ENCODE measurements around the gene IGFLR1.
A peak's percentile ranks its signal among the peaks of the same experiment; 100 is the strongest.
"Not testable (repeated sequence)": the region's sequence is repeated elsewhere in the genome, so short reads cannot be mapped to it uniquely, and the experiment has no call there.

IGFLR1 gene

DNA sequence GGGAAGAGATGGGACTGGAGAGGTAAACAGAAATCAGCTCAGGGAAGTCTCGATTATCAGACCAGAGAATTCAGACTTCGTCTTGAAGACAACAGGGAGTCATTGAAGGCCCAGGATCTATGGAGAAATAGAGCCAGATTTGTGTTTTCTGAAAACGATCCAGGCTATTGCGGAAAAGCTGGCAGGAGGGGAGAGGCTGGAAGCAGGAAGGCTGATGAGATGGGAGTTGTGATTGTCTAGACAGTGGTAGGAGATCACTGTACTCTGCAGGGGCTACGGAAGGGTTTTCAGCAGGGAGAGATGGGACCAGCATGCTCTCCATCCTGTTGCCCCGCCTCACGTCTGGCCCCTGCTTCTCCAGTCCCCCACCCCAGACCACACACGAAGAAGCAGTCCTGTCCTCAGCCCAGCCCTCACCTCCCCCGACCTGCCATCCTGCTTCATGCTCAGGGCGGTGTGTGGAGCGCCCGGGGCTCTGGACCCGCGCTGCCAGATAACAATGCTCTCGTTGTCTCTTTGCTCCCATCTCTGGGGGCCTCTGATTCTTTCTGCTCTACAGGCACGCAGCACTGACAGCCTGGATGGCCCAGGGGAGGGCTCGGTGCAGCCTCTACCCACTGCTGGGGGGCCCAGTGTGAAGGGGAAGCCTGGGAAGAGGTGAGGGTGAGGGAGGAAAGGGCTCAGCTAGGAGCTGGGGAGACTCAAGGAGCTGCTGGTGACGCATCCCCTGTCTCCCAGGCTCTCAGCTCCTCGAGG, 35.0 kb upstream of the IGFLR1 start:
- no peak for DNase-seq

DNA sequence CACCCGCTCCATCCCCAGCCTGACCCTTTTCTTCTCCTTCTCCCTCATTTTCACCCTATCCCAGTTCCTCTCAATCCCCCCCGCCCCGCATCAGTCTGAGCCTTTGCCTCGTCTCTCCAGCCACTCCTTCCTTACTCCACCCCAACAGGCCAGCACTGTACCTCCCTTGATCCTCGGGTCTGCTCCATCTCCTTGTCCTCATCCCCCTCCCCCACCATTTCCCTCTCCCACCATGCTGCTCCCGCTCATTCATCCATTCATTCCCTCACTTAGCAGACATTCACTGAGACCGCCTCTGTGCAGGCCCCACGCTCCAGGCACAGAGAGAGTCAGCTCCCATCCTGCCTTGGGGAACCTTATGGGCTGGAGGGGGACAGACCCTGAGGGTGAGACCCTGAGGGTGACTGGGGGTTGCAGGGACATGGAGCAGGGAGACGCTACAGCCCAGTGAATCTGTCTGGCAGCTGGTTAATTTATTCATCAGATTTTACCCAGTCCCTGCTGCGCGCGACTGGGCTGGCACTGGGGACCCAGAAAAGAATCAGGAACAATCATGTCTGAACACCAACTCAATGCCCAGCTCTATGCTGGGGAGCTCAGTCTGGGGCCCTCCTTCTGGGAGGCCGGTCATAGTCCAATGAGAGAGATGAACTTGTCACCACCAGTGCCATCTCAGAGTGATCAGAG, 34.0 kb upstream of the IGFLR1 start:
- no peak for DNase-seq

DNA sequence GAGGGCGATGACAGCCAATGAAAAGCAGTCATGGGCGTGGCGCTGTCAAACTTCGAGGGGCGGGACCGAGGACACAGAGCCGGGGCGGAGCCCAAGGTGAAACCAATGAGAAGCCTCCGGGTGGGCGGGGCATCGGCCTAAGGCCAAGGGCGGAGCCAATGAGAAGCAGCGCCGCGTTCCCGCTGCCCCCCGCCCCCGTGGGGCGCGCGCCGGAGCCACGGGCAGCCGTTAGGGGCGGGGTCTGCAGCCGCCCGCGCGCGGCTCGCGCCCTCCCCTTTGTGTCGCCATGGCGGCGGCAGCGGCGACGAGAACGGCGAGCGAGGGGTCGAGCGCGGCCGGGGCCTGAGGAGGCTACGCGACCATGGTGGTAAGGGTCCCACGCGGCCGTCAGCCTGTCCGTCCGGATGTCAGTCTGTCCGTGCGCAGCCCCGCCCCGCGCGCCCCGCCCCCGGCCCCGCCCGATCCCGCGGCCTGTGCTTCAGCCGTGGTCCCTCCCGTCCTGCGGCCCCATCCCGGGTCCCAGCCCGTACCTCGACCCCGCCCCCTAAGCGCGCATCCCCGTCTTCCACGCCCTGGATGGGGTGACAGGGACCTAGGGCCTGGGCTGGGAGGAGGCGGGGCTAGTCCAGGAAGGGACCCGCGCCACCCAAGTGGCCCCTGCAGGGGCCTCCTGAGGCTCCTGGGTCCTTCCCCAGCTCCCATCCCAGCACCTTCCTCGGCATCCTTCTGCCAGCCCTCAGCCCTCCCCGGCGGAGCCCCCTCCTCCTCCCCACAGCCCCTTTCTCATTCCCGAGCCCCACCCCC, 33.2 kb upstream of the IGFLR1 start, which contains the start of gene ARHGAP33:
ARHGAP33 (plus strand) TSS at position 267 of the 804 bp plus-strand sequence; CDS start at position 362, 95 bp downstream.
- DNase-seq = peak; percentile 99

GRCh38 chr19:35775046-35775297, 32.7 kb upstream of the IGFLR1 start:
- DNase-seq = no peak

GRCh38 chr19:35774274-35775045, 32.2 kb upstream of the IGFLR1 start:
- DNase-seq = no peak

DNA sequence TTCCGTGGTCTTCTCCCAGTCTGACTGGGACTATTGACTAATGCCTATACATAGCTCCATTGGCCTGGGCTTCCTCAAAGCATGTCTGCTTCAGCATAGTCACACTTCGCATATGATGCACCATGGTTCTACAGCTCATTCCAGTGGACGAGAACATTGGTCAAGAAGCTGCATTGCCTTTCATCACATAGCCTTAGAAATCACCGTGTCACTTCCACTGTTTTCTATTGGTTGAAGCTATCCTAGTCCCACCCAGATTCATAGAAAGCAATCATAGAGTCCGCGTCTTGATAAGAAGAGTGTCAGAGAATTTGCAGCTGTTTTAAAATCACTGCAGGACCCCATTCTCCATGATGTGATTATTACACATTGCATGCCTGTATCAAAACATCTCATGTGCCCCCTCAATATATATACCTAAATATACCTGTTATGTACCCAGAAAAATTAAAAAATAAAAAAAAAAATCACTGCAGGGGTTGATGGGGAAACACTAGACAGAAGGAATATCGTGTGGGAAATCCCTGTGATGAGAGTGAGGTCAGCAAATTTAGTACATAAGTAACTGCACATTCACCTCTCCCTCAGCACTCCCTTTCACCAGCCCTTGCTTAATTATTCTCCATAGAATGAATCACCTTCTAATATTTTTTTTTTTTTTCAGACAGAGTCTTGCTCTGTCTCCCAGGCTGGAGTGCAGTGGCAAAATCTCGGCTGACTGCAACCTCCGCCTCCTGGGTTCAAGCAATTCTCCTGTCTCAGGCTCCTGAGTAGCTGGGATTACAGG, 31.0 kb upstream of the IGFLR1 start:
- DNase-seq = no peak

- not testable (repeated sequence) for DNase-seq
Observed at GRCh38 chr19:35772362-35772761, 30.1 kb upstream of the IGFLR1 start.

DNA sequence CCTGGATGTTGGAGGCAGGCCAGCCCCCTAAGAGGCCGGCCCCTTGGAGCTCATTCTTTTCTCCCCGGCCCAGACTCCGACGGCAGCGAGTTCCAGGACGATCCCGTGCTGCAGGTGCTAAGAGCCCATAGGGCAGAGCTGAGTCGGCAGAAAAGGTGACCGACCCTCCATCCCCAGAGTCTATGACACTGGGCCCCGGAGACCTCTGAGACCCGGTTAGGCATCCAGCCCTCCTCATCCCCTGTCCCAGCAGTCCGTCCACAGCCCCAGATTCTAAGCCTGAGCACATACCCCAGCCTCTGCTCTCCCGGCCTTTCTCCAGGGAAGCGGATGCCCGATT, 25.8 kb upstream of the IGFLR1 start:
- DNase-seq = no peak

DNA sequence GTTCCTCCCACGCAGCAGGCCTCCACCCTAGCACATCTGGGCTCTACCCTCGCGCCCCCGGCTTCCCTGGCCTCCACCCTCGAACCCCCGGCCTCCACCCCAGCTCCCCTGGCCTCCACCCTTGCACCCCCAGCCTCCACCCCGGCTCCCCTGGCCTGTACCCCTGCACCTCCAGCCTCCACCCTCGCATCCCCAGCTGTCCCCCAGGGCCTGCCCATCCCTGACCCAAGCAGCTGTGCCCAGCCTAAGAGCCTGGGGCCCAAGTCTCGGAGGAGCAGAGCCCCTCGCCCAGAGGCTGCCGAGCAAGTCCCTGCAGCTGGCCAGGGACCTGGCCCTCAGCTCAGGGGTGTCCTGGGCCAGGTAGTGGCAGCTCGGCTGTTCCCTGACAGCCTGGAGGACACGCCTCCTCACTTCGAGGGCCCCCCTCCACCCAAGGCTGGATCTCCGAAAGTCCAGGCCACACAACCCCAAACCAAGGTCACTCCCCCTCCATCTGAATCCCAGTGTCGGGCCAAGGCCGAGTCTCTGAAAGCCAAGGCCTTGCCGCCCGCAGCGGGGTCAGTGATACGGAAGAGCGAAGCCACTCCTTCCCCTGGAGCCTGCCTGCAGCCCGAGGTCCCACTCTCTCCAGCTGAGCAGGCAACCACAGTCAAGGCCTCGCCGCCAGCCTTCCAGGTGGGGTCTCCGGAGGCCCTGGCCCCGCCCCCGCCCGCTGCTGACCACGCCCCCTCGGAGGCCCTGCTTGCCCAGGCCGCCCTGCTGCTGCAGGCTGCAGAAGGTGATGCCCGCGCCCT, 25.2 kb upstream of the IGFLR1 start:
- no peak for DNase-seq

GRCh38 chr19:35766571-35767104, 24.4 kb upstream of the IGFLR1 start:
- DNase-seq = no peak

DNA sequence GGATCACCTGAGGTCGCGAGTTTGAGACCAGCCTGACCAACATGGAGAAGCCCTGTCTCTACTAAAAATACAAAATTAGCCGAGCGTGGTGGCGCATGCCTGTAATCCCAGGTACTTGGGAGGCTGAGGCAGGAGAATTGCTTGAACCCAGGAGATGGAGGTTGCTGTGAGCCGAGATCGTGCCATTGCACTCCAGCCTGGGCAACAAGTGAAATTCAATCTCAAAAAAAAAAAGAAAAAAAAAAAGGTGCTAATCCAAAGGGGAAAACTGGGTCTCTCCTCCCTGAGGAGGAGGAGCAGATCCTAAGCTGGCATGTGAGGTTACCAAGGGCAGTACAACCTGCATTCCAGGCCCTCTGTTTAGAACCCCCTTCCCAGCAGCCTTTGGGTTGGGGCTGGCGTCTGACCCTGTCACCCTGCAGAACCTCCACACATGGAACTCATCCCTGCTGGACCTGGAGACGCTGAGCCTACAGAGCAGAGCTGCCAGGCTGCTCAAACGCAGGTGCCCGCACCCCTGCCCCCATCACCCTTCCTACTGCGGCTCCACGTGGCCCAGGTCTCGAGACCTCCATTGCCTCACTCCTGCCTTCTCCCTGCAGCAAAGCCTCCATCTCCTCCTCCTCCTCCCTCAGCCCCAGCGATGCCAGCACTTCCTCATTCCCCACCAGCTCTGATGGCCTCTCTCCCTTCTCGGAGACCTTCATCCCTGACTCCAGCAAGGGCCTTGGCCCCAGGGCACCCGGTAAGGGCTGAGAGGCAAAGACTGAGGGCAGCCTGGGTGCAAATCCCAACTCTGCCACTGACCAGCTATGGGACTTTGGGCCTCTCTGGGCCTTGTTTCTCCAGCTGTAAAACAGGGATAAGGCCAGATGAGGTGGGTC, 22.4 kb upstream of the IGFLR1 start:
- no peak for DNase-seq

DNA sequence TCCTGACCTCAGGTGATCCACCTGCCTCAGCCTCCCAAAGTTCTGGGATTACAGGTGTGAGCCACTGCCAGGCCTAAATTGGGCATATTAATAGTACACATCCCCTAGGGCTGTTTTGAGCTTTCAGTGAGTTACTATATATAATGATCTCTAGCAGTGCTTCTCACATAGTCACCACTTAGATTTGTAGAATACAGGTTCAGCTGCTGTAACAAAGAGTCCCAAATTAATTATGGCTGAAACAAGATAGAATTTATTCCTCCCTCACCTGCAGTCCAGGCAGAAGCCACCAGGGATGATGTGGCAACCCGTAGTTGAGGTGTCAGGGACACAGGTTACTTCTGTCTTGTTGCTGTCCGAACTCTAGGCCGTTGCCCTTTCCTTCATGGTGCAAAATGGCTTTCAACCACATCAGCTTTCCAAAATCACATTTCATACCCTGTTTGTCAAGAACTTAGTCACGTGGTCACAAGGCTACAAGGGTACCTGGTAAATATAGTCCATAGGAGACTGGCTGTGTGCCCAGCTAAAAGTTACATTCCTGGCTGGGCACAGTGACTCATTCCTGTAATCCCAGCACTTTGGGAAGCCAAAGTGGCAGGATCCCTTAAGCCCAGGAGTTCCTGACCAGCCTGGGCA, 18.6 kb upstream of the IGFLR1 start:
- no peak for DNase-seq

DNA sequence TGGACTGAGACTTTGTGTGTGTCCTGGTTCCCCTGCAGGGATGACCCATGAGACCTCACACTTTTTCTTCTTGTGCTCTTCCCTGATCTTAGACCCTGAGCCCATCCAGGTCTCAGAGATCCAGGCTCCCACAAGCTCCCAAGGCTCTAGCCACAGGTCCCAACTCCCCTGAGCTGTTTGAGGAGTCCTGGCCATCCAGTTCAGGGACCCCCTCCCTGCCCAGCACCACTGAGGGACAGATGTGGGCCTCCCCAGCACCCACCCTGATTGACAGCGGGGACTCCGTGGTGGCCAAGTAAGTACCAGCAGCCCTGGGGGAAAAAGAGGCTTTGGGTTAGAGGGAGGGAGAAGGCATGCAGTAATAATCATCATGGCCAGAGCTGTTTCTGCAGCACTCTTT, 17.4 kb upstream of the IGFLR1 start:
- no peak for DNase-seq

GRCh38 chr19:35757749-35758608, 15.7 kb upstream of the IGFLR1 start, which contains the start of gene PROSER3:
TSS of gene PROSER3 (plus strand) at chr19:35758176. CDS start at chr19:35758216, 40 bp downstream.
- DNase-seq = peak; percentile 100

DNA sequence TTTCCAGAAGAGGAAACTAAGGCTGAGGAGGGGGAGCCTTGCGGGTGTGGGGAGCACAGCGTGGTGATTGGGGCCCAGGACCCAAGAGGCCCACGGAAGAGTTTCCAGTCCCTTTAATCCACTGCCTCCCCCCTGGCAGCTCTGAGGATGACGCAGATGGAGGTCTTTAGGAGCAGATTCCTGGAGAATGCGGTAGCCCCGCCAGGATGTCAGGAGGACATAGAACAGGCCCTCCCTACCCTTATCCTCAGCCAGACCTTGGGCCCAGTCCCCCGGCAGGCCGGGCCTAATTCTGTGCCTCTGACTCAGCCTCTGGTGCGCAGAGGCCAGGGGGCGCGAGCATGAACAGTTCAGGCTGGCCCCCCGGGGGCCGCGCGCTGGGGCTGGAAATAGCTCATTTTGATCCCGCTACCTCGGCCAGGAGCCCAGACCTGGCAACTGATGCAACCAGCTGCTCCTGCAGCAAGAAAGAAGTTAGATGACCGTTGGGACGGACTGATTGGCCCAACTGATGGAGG, 15.0 kb upstream of the IGFLR1 start:
- DNase-seq = peak; percentile 41

GRCh38 chr19:35756377-35757230, 14.4 kb upstream of the IGFLR1 start, which contains the start of gene HSPB6:
TSS of gene HSPB6 (minus strand) at chr19:35757029. CDS start at chr19:35757008, 21 bp downstream.
- no peak for DNase-seq
